A549 (cell line): ENCODE data around the gene NCBP2.

Experiments used
- CTCF ChIP-seq: fragments of >200 bp; sonication (Bioruptor Twin); formaldehyde crosslinking; IDR thresholded peaks from 3 replicates; pipeline ENCODE4 v1.5.1; 2016
- ELK1 ChIP-seq: fragments of 150-350 bp; IDR thresholded peaks from 2 replicates; pipeline ENCODE4 v1.6.1; 2014; ENCODE audit warnings: low read depth, mild to moderate bottlenecking, low read length
- EP300 ChIP-seq, 2 experiments: fragments of >200 bp; sonication (Bioruptor Twin); formaldehyde crosslinking; IDR thresholded peaks; 2 replicates in 1 of 2; 3 replicates in 1 of 2; pipeline ENCODE4 v1.6.1; 2016 to 2017
- POLR2A ChIP-seq: IDR thresholded peaks from 2 replicates; pipeline ENCODE4 v1.6.1; 2012; ENCODE audit warnings: mild to moderate bottlenecking, low read length

- TF ChIP-seq ELK1: no peak
- TF ChIP-seq POLR2A: no peak
- no peak for TF ChIP-seq CTCF
- TF ChIP-seq EP300 (IDR thresholded peaks at IDR 0.05): no peak
These were observed 5.6 kb upstream of the NCBP2 start for GRCh38 chr3:196947860-196948441.
